Measurements from ENCODE around the gene S1PR2.

- TF ChIP-seq OSR1 (CRISPR knock-in tag; IDR thresholded peaks at IDR 0.05) = no peak
- TF ChIP-seq, protein P1, sequence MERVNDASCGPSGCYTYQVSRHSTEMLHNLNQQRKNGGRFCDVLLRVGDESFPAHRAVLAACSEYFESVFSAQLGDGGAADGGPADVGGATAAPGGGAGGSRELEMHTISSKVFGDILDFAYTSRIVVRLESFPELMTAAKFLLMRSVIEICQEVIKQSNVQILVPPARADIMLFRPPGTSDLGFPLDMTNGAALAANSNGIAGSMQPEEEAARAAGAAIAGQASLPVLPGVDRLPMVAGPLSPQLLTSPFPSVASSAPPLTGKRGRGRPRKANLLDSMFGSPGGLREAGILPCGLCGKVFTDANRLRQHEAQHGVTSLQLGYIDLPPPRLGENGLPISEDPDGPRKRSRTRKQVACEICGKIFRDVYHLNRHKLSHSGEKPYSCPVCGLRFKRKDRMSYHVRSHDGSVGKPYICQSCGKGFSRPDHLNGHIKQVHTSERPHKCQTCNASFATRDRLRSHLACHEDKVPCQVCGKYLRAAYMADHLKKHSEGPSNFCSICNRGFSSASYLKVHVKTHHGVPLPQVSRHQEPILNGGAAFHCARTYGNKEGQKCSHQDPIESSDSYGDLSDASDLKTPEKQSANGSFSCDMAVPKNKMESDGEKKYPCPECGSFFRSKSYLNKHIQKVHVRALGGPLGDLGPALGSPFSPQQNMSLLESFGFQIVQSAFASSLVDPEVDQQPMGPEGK (CRISPR knock-in tag; IDR thresholded peaks at IDR 0.05; ENCODE audit: borderline replicate concordance) = no peak
- no peak for TF ChIP-seq TCF4 (CRISPR knock-in tag; IDR thresholded peaks at IDR 0.05; ENCODE audit: borderline replicate concordance)
- no peak for TF ChIP-seq TOX (CRISPR knock-in tag; IDR thresholded peaks at IDR 0.05; ENCODE audit: borderline replicate concordance)
- no peak for TF ChIP-seq BACH2 (CRISPR knock-in tag; IDR thresholded peaks at IDR 0.05; ENCODE audit: borderline replicate concordance)
- no peak for TF ChIP-seq CSRNP3 (CRISPR knock-in tag; IDR thresholded peaks at IDR 0.05)
- TF ChIP-seq PPARA (CRISPR knock-in tag; IDR thresholded peaks at IDR 0.05; ENCODE audit: borderline replicate concordance) = no peak
- no peak for TF ChIP-seq ESRRG (CRISPR knock-in tag; IDR thresholded peaks at IDR 0.05)
- TF ChIP-seq ZNF565 (CRISPR knock-in tag; conservative IDR thresholded peaks at IDR 0.05; ENCODE audit: low read depth) = no peak
- no peak for TF ChIP-seq SNAI2 (CRISPR knock-in tag; IDR thresholded peaks at IDR 0.05)
- TF ChIP-seq ARNTL (CRISPR knock-in tag; IDR thresholded peaks at IDR 0.05; ENCODE audit: borderline replicate concordance, low read depth) = no peak
- no peak for TF ChIP-seq CSDC2 (CRISPR knock-in tag; IDR thresholded peaks at IDR 0.05)
- no peak for TF ChIP-seq ZC3H10 (CRISPR knock-in tag; IDR thresholded peaks at IDR 0.05)
Measured at GRCh38 chr19:10189616-10190015, 41.5 kb downstream of the S1PR2 start.

Measured in SK-N-SH treated with all-trans-retinoic acid at 6 μM for 48 hours (cell line).